ENCODE data around the gene FOXL3.

DNA sequence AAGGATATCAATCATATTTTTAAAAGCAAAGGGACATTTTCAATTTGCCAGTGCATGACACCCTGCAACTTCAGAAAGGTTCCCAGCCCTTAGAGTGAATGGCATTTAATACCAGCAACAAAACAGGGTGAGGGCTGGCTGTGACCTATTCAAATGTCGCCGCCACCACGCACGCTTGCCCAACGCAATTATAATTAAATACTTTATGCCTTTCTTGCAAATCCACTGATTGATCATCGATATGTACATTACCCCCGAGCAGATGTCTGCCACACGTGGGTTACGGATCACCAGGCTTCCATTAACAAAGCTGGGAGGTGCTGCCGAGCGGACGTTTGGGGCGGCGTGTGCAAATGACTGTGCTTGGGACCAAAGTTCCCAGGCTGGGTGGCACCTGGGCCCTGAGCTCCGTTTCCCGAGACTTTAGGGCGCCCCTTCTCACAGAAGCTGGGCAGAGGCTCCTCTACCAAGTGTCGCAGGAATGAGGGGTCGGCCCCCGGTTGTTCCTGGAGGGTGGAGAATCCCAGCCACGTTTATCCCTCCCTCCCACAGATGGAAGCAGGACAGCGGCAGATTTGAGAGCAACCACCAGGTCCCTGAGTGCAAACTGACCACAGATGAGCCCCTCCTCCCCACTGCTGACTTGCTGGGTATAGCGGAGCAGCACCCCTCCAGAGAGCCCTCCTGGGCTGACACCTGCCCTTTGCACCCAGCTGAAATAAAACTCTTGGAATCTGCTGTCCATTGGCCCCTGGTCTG, 3.9 kb downstream of the FOXL3 start:
- TF ChIP-seq, protein P1, sequence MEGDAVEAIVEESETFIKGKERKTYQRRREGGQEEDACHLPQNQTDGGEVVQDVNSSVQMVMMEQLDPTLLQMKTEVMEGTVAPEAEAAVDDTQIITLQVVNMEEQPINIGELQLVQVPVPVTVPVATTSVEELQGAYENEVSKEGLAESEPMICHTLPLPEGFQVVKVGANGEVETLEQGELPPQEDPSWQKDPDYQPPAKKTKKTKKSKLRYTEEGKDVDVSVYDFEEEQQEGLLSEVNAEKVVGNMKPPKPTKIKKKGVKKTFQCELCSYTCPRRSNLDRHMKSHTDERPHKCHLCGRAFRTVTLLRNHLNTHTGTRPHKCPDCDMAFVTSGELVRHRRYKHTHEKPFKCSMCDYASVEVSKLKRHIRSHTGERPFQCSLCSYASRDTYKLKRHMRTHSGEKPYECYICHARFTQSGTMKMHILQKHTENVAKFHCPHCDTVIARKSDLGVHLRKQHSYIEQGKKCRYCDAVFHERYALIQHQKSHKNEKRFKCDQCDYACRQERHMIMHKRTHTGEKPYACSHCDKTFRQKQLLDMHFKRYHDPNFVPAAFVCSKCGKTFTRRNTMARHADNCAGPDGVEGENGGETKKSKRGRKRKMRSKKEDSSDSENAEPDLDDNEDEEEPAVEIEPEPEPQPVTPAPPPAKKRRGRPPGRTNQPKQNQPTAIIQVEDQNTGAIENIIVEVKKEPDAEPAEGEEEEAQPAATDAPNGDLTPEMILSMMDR (IDR thresholded peaks at IDR 0.05), result no peak
- TF ChIP-seq POLR2AphosphoS5 (IDR thresholded peaks at IDR 0.05) (no peak), POLR2A (IDR thresholded peaks at IDR 0.05) (no peak)

Data from breast epithelium (tissue), 3 donors.